HCT116 (cell line): ENCODE data around the gene CCDC192. TPM values are rescaled to one million over a fixed set of nuclear protein-coding genes. Genes with fewer than 3 reads are reported as not detected.

Experiments
- ATAC-seq: fragments of 200-7000 bp; cut with Tn5 transposase; 2 replicates; pipeline ENCODE4 v1.9.1; 2020; ENCODE audit warnings: mild to moderate bottlenecking, moderate library complexity
- BruUV-seq: library from RNA; stranded (reverse); fragments of 400-500 nt; replicated peaks from 2 replicates; lab custom pipeline; 2021; lab: Mats Ljungman, UMichigan
- CTCF ChIA-PET: fragments of 300-600 bp; sonication (Branson Sonifier 250); formaldehyde crosslinking; loops from one replicate; lab custom pipeline; 2021; ENCODE audit warnings: antibody characterized with exemption; lab: Charles Lee
- POLR2A ChIA-PET: fragments of 300-600, 350-600 bp; sonication (Branson Sonifier 250); formaldehyde crosslinking; loops from one replicate; lab custom pipeline; 2021; ENCODE audit warnings: antibody characterized with exemption; lab: Charles Lee
- RAD21 ChIA-PET, 2 experiments: fragments of 300-600 bp; sonication (Branson Sonifier 250); formaldehyde crosslinking; loops; one replicate each; lab custom pipeline; 2023; ENCODE audit warnings: low total read pairs in 2 of 2; ENCODE audit not compliant: uncharacterized antibody in 2 of 2, unreplicated experiment in 2 of 2, low non-redundant PET in 1 of 2; lab: Charles Lee
- DNase-seq: peaks from one replicate; pipeline ENCODE4 v3.0.0-alpha.2; 2010; ENCODE audit warnings: low read depth, low spot score
- H2AFZ ChIP-seq: fragments of 200-600 bp; shearing (Covaris generic), sonication (generic); 2 replicates; pipeline ENCODE4 v1.6.1; 2017; ENCODE audit warnings: low read depth, mixed run types, mixed read lengths, antibody characterized with exemption, low read length; ENCODE audit not compliant: poor library complexity, severe bottlenecking
- H3K27ac ChIP-seq: 2 replicates; pipeline ENCODE4 v1.5.1; 2012; ENCODE audit warnings: low read depth, low read length
- H3K27me3 ChIP-seq: fragments of 200-600 bp; sonication (generic); 2 replicates; pipeline ENCODE4 v1.6.1; 2016; ENCODE audit warnings: mixed run types, low read length, mixed read lengths; ENCODE audit not compliant: insufficient read depth
- H3K36me3 ChIP-seq, 2 experiments: fragments of 200-500 bp in 1 of 2; fragments of 200-600 bp in 1 of 2; sonication (Bioruptor generic) in 1 of 2; sonication (generic) in 1 of 2; 2 replicates each; pipeline versions ENCODE4 v1.5.1 to v1.6.1; 2014 to 2016; ENCODE audit warnings: low read length in 2 of 2, inconsistent platforms in 1 of 2, mixed read lengths in 1 of 2, mixed run types in 1 of 2; ENCODE audit not compliant: insufficient read depth in 2 of 2, control insufficient read depth in 1 of 2
- H3K4me1 ChIP-seq, 2 experiments: fragments of 200-600 bp in 1 of 2; sonication (generic) in 1 of 2; 2 replicates each; pipeline versions ENCODE4 v1.5.1 to v1.6.1; 2012 to 2017; ENCODE audit warnings: low read length in 2 of 2, inconsistent platforms in 1 of 2, mild to moderate bottlenecking in 1 of 2, mixed read lengths in 1 of 2, mixed run types in 1 of 2, moderate library complexity in 1 of 2; ENCODE audit not compliant: insufficient read depth in 2 of 2, control insufficient read depth in 1 of 2
- H3K4me2 ChIP-seq: fragments of 200-600 bp; sonication (generic); 2 replicates; pipeline ENCODE4 v1.6.1; 2017; ENCODE audit warnings: mixed run types, low read length, mixed read lengths
- H3K4me3 ChIP-seq, 2 experiments: fragments of 200-600 bp in 1 of 2; sonication (generic) in 1 of 2; replicated peaks in 1 of 2; 2 replicates each; pipeline ENCODE4 v1.5.1; 2011 to 2016; ENCODE audit warnings: low read length in 2 of 2, control low read depth in 1 of 2, low read depth in 1 of 2, mild to moderate bottlenecking in 1 of 2, mixed read lengths in 1 of 2, mixed run types in 1 of 2
- H3K79me2 ChIP-seq: fragments of 200-600 bp; sonication (generic); 2 replicates; pipeline ENCODE4 v1.6.1; 2017; ENCODE audit warnings: mild to moderate bottlenecking, mixed run types, low read length, moderate library complexity, mixed read lengths; ENCODE audit not compliant: insufficient read depth
- H3K9ac ChIP-seq: fragments of 200-600 bp; sonication (generic); 2 replicates; pipeline ENCODE4 v1.6.1; 2016; ENCODE audit warnings: low read length, mixed read lengths
- H3K9me2 ChIP-seq: fragments of 200-600 bp; sonication (generic), shearing (Covaris generic); 2 replicates; pipeline ENCODE4 v1.6.1; 2017; ENCODE audit warnings: mixed run types, mild to moderate bottlenecking, moderate library complexity; ENCODE audit not compliant: insufficient read depth
- H3K9me3 ChIP-seq, 2 experiments: fragments of 200-500 bp in 1 of 2; fragments of 200-600 bp in 1 of 2; sonication (Bioruptor generic) in 1 of 2; sonication (generic) in 1 of 2; 2 replicates each; pipeline ENCODE4 v1.6.1; 2014 to 2017; ENCODE audit warnings: low read length in 2 of 2, mixed read lengths in 2 of 2, inconsistent platforms in 1 of 2, low read depth in 1 of 2, mild to moderate bottlenecking in 1 of 2, mixed run types in 1 of 2, moderate library complexity in 1 of 2; ENCODE audit not compliant: control insufficient read depth in 1 of 2, insufficient read depth in 1 of 2
- H4K20me1 ChIP-seq: fragments of 200-600 bp; sonication (generic), shearing (Covaris generic); 2 replicates; pipeline ENCODE4 v1.6.1; 2017; ENCODE audit warnings: mixed run types, mild to moderate bottlenecking, moderate library complexity; ENCODE audit not compliant: insufficient read depth
- ATF3 ChIP-seq: IDR thresholded peaks from 2 replicates; pipeline ENCODE4 v1.6.1; 2012
- CEBPB ChIP-seq: IDR thresholded peaks from 2 replicates; pipeline ENCODE4 v1.6.1; 2012; ENCODE audit warnings: low read depth
- CTCF ChIP-seq, 3 experiments: fragments of 200-600 bp in 1 of 3; sonication (generic) in 1 of 3; IDR thresholded peaks in 2 of 3; conservative IDR thresholded peaks in 1 of 3; 2 replicates each; pipeline ENCODE4 v1.5.1; 2012 to 2017; ENCODE audit warnings: low read depth in 2 of 3, low read length in 2 of 3, antibody characterized with exemption in 1 of 3, borderline replicate concordance in 1 of 3, control low read depth in 1 of 3, mild to moderate bottlenecking in 1 of 3, mixed read lengths in 1 of 3, mixed run types in 1 of 3, moderate library complexity in 1 of 3; ENCODE audit not compliant: insufficient read depth in 1 of 3
- ELF1 ChIP-seq: IDR thresholded peaks from 2 replicates; pipeline ENCODE4 v1.6.1; 2012; ENCODE audit warnings: low read depth, borderline replicate concordance
- MAX ChIP-seq: IDR thresholded peaks from 2 replicates; pipeline ENCODE4 v1.6.1; 2012
- RAD21 ChIP-seq: IDR thresholded peaks from 2 replicates; pipeline ENCODE4 v1.6.1; 2012; ENCODE audit warnings: low read depth, mild to moderate bottlenecking
- SIN3A ChIP-seq: IDR thresholded peaks from 2 replicates; pipeline ENCODE4 v1.6.1; 2012; ENCODE audit warnings: low read depth
- TCF7L2 ChIP-seq: IDR thresholded peaks from 2 replicates; pipeline ENCODE4 v1.7.0; 2011; ENCODE audit warnings: borderline replicate concordance, inconsistent platforms; ENCODE audit not compliant: insufficient read depth, insufficient read length; ENCODE audit errors: extremely low read depth
- ZBTB33 ChIP-seq: IDR thresholded peaks from 2 replicates; pipeline ENCODE4 v1.6.1; 2011; ENCODE audit warnings: mild to moderate bottlenecking, low read length, moderate library complexity; ENCODE audit not compliant: insufficient replicate concordance; ENCODE audit errors: extremely low read depth
- intact Hi-C: fragments of 100-400 bp; cut with micrococcal nuclease; formaldehyde crosslinking; loops from 2 replicates; pipeline ENCODE4 v1.10.0; 2022
- total RNA-seq: library from RNA; stranded (reverse); gene quantifications from one replicate; pipeline ENCODE4 v1.2.1, GENCODE V29; 2021; ENCODE audit not compliant: unreplicated experiment

CCDC192 gene
- total RNA-seq, 1 experiment from 2014 or later = not detected

- TF ChIP-seq ATF3 (no peak), RAD21 (no peak), ZBTB33 (no peak), ELF1 (no peak), MAX (no peak), CTCF (IDR thresholded peaks at IDR 0.05 in 2 of 3, conservative IDR thresholded peaks at IDR 0.05 in 1 of 3; ENCODE audit: borderline replicate concordance in 1 of 3, insufficient read depth in 1 of 3, low read depth in 2 of 3, low read length in 2 of 3) (no peak), TCF7L2 (no peak)
Observed at GRCh38 chr5:127718181-127718580, 15.0 kb downstream of the CCDC192 start (continued).

- no peaks in the 10 kb centered on the region for H3K36me3 ChIP-seq
- H3K4me2 ChIP-seq = no peak overlapping the region
- POLR2A ChIA-PET = no interaction called here
- H3K9ac ChIP-seq = no peak overlapping the region
- RAD21 ChIA-PET = no interaction called here
- no peaks in the 10 kb centered on the region; a peak in 1 of 4 replicates for H3K9me3 ChIP-seq
- no peaks in the 10 kb centered on the region for H3K79me2 ChIP-seq
- H3K4me3 ChIP-seq = no peak overlapping the region
- no peaks in the 10 kb centered on the region for H3K27me3 ChIP-seq
- ATAC-seq = no peak
- no peak for DNase-seq
- H3K27ac ChIP-seq = no peak overlapping the region
- no TSS peak for BruUV-seq
- H2AFZ ChIP-seq = no peak overlapping the region
- no peaks in the 10 kb centered on the region for H4K20me1 ChIP-seq
- no peaks in the 10 kb centered on the region for H3K9me2 ChIP-seq
- intact Hi-C loops = no loop called here
- TF ChIP-seq SIN3A (no peak), CEBPB (peak; percentile 81)
- CTCF ChIA-PET = no interaction called here
- no peaks in the 10 kb centered on the region for H3K4me1 ChIP-seq
Observed at GRCh38 chr5:127723571-127723970, 20.4 kb downstream of the CCDC192 start.
